ENCODE results near the gene SGMS1.

GRCh38 chr10:50650481-50650880 lies 26.7 kb upstream of the SGMS1 start:
- no peak for TF ChIP-seq REST (IDR thresholded peaks at IDR 0.05; ENCODE audit: unreplicated experiment)
- TF ChIP-seq CTCF (conservative IDR thresholded peaks at IDR 0.05; ENCODE audit: low read depth in 2 of 2): no peak
- TF ChIP-seq EZH2phosphoT487 (IDR thresholded peaks at IDR 0.05; ENCODE audit: unreplicated experiment): no peak
- TF ChIP-seq POLR2AphosphoS5 (IDR thresholded peaks at IDR 0.05; ENCODE audit: low read depth): no peak
- no peak for TF ChIP-seq EZH2 (IDR thresholded peaks at IDR 0.05; ENCODE audit: low read depth, unreplicated experiment)
- TF ChIP-seq JUNB (IDR thresholded peaks at IDR 0.05; ENCODE audit: unreplicated experiment): no peak
- TF ChIP-seq ETS1 (IDR thresholded peaks at IDR 0.05): no peak
